Ectodermal cell (in vitro differentiated cells): ENCODE results near the gene MAP3K13.

Source experiments
- H3K27ac ChIP-seq: 2 replicates; pipeline ENCODE4 v1.7.0; 2013; ENCODE audit warnings: mild to moderate bottlenecking, low read depth, low read length; ENCODE audit not compliant: insufficient read depth, poor library complexity, severe bottlenecking
- H3K27me3 ChIP-seq: 2 replicates; pipeline ENCODE4 v1.7.0; 2013; ENCODE audit warnings: mild to moderate bottlenecking, low read length; ENCODE audit not compliant: insufficient read depth, control insufficient read depth, poor library complexity, severe bottlenecking
- H3K36me3 ChIP-seq: one replicate; pipeline ENCODE4 v1.7.0; 2013; ENCODE audit warnings: low read length; ENCODE audit not compliant: control insufficient read depth, insufficient read depth
- H3K4me1 ChIP-seq: one replicate; pipeline ENCODE4 v1.7.0; 2013; ENCODE audit warnings: low read length; ENCODE audit not compliant: control insufficient read depth, insufficient read depth
- H3K4me3 ChIP-seq: 2 replicates; pipeline ENCODE4 v1.7.0; 2013; ENCODE audit warnings: low read depth, low read length, control low read depth; ENCODE audit not compliant: insufficient read depth
- H3K9me3 ChIP-seq: 2 replicates; pipeline ENCODE4 v1.7.0; 2013; ENCODE audit warnings: mild to moderate bottlenecking, low read length, moderate library complexity; ENCODE audit not compliant: control insufficient read depth
- WGBS, 2 experiments: methylation state at CpG; one replicate each; pipeline ENCODE4 v1.1.7; 2013; ENCODE audit warnings: missing lambda C conversion rate in 2 of 2; 5-methylcytosine and 5-hydroxymethylcytosine counted together

MAP3K13 gene

DNA sequence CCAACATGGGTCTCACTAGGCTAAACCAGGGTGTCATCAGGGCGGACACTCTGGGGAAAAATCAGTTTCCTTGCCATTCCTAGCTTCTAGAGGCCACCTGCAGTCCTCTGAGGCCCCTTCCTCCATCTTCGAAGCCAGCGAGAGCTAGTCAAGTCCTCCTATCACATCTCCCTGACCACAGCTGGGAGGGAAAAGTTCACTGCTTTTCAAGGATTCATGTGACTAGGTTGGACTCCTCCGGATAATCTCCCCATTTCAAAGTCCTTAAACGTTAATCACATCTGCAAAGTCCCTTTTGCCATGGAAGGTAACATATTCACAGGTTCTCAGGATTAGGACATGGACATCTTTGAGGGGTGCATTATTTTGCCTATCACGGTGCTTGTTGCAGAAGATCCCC lies 35.9 kb upstream of the MAP3K13 start:
- Histone ChIP-seq H3K9me3 (no peaks in the 10 kb centered on the region), H3K4me3 (no peak overlapping the region), H3K36me3 (no peaks in the 10 kb centered on the region), H3K27me3 (no peaks in the 10 kb centered on the region), H3K4me1 (no peaks in the 10 kb centered on the region), H3K27ac (no peak overlapping the region)
- 74 to 80% methylated on average over 6 of the region's 6 CpGs for WGBS, 2 experiments

DNA sequence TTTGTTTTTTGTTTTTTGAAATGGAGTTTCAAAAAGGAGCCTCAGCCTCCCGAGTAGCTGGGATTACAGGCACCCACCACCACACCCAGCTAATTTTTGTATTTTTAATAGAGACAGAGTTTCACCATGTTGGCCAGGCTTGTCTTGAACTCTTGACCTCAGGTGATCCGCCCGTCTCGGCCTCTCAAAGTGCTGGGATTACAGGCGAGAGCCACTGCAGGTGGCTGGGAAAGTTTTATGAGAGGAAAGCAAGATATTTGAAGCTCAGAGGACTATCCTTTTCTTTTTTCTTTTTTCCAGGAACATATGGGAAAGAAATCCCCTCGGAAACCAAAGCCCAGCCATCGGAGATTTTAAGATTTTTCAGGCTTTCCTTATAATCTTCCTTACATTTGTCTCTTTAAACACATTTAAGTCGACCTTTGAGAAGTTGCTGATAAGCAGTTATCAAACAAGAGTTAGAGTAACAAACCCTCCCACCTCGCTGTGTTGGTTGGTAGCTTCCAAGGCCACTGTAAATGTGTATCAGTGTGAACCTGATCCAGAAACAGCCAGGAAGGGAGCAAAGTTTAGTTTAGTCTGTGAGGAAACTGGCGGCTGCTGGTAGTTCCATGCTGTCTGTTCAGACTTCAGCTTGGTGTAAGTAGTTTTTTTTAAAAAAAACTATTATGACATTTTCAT lies 34.5 kb upstream of the MAP3K13 start:
- Histone ChIP-seq H3K4me1 (no peaks in the 10 kb centered on the region), H3K27ac (no peak overlapping the region), H3K9me3 (no peaks in the 10 kb centered on the region), H3K4me3 (no peak overlapping the region), H3K27me3 (no peaks in the 10 kb centered on the region), H3K36me3 (no peaks in the 10 kb centered on the region)
- WGBS, 2 experiments = 90 to 92% methylated on average over 10 of the region's 10 CpGs

DNA sequence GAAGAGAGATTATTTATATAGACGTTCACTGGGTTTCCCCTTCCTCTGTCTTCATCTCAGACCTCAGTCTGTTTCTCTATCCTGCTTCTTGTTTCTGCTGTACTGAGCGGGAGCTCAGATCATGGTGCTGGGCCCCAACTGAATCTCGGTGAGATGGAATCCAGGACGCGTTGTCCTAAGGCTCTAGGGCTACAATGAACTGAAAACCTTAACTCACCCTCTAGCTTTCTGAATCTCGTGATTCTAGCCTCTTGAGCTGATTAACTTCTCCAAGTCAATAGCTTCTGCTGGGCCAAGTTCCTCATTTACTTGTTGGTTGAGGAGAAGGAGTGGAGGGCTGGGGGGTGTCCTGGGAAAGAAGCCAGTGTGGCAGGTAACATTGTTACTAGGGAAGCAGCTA lies 32.7 kb upstream of the MAP3K13 start:
- Histone ChIP-seq H3K4me3 (no peak overlapping the region), H3K36me3 (no peaks in the 10 kb centered on the region), H3K27ac (no peak overlapping the region), H3K9me3 (no peaks in the 10 kb centered on the region), H3K27me3 (no peaks in the 10 kb centered on the region), H3K4me1 (no peaks in the 10 kb centered on the region)
- 77 to 80% methylated on average over 6 of the region's 6 CpGs for WGBS, 2 experiments

DNA sequence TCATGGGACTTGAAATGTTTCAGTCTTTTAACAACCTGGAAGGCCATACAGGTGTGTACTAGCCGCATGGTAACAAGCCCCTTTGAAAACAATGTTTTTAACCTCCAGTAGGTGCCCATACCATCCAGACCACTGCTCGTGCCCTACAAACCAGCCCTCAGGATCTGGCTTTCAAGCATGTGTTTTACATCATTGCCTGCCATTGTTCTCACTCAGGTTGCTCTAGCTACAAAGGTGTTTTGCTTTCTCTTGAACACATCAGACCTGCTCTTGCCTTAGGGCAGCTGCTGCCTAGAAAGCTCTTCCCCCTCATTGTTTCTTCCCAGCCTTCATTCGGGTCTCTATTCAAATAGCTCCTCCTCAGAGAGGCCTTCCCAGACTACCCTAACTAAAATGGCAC lies 32.3 kb upstream of the MAP3K13 start:
- Histone ChIP-seq H3K27ac (no peak overlapping the region), H3K4me3 (no peak overlapping the region), H3K36me3 (no peaks in the 10 kb centered on the region), H3K4me1 (no peaks in the 10 kb centered on the region), H3K27me3 (no peaks in the 10 kb centered on the region), H3K9me3 (no peaks in the 10 kb centered on the region)
- WGBS, 2 experiments = 84 to 88% methylated on average over 3 of the region's 3 CpGs

DNA sequence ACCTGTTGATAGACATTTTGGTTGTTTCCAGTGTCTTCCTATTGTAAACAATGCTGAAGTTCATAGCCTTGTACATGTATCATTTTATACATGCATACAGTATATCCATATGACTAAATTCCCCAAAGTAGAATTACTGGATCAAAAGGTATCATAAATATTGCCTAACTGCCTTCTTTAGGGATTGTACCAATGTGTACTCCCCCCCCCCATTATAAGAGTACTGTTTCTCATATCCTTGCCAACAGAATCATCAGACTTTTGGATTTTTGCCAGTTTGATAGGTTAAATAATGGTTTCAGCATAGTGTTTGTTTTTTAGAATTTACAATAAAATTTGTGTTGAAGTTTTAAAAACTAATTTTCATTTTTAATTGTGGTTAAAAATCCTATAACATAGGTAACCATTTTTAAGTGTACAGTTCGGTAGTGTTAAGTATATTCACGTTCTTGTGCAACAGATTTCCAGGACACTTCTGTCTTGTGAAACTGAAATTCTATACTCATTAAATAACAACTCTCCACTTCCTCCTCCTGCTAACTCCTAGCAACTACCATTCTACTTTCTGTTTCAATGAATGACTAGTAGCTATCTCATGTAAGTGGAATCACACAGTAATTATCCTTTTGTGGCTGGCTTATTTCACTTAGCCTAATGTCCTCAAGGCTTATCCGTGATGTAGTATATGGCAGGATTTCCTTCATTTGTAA lies 30.8 kb upstream of the MAP3K13 start:
- Histone ChIP-seq H3K27me3 (no peaks in the 10 kb centered on the region), H3K36me3 (no peaks in the 10 kb centered on the region), H3K27ac (no peak overlapping the region), H3K4me1 (no peaks in the 10 kb centered on the region), H3K4me3 (no peak overlapping the region), H3K9me3 (no peaks in the 10 kb centered on the region)
- 90 to 96% methylated on average over 2 to 3 of the region's 3 CpGs for WGBS, 2 experiments

DNA sequence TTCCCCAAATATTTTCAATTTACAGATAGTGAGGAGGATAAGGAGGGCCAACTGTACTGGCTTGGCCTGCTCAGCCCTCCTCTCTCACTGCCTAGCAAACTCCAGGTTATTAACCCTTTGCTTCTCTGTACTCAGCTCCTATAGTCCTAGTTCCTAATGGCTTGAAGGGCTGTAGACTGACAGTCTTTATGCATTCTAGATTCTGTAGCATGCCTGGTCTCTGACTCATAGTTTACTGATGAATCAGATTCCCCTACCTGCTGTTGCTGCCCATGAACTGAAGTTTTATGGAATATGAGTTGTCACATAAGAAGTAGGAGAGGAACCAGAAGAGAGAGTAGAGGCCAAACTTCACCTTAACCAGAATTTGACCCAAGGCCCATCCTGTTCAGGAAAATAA lies 27.1 kb upstream of the MAP3K13 start:
- no peaks in the 10 kb centered on the region for H3K9me3 ChIP-seq
- no peaks in the 10 kb centered on the region for H3K4me1 ChIP-seq
- H3K36me3 ChIP-seq = no peaks in the 10 kb centered on the region
- H3K27ac ChIP-seq = no peak overlapping the region
- H3K4me3 ChIP-seq = no peak overlapping the region
- no peaks in the 10 kb centered on the region for H3K27me3 ChIP-seq

DNA sequence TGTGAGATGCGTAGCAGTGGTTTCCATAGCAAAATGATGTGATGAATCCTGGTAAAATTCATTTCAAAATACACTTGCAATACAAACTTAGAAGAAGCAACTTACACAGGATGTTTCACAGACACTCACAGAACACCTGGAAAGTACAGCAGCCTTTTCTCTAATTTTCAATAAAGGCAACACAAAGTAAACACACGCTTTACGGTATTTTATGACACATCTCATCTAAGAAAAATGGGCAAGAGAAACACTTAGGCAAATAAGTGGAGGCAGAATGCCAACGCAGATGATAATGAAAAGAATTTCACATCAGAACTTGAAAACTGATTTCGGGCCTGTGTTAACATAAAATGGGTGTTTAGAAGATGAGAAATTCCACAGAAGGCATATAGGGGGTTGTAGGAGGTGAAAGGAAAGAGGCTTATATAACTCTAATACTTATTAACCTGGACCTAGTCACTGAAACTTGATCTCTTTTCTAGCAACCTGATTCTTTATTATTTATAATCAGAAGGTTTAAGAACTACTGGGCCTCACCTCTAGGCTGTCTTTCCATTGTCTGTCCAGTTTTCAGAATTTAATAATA lies 25.6 kb upstream of the MAP3K13 start:
- Histone ChIP-seq H3K36me3 (no peaks in the 10 kb centered on the region), H3K27me3 (no peaks in the 10 kb centered on the region), H3K27ac (no peak overlapping the region), H3K4me1 (no peaks in the 10 kb centered on the region), H3K4me3 (no peak overlapping the region), H3K9me3 (no peaks in the 10 kb centered on the region)
- 96 to 98% methylated on average over 5 of the region's 5 CpGs for WGBS, 2 experiments

DNA sequence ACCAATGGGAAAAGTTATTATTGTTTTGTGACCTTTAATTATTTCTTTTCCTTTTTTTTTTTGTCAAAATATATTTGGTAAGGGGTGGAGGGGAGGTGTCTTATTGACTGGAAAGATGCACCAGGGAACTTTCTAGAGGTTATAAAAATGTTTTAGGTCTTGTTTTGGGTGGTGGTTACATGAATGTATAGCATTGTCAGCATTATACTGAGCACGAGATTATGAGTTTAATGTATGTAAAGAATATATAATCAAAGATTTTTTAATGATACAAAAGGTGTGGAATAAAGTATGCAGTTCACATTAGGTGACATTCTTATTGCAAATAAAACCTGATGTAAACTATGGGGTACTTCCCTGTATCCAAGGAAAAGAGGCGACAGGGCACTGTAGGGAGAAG lies 23.0 kb upstream of the MAP3K13 start:
- Histone ChIP-seq H3K27ac (no peak overlapping the region), H3K4me1 (no peaks in the 10 kb centered on the region), H3K36me3 (no peaks in the 10 kb centered on the region), H3K4me3 (no peak overlapping the region), H3K9me3 (no peaks in the 10 kb centered on the region), H3K27me3 (no peaks in the 10 kb centered on the region)
- 86 to 98% methylated on average over 1 to 2 of the region's 2 CpGs for WGBS, 2 experiments

DNA sequence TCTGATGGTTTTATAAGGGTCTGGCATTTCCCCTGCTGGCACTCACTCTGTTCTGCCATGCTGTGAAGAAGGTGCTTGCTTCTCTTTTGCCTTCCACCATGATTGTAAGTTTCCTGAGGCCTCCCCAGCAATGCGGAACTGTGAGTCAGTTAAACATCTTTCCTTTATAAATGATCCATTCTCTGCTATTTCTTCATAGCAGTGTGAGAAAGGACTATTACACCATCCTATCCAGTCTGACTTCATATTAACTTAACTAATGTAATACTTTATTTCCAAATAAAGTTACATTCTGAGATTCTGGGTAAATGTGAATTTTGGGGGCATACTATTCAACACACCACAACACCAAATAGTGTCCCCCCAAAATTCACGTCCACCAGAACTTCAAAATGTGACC lies 22.2 kb upstream of the MAP3K13 start:
- WGBS, 2 experiments = 87 to 98% methylated on average over 1 to 2 of the region's 2 CpGs
- no peak overlapping the region for H3K4me3 ChIP-seq
- no peak overlapping the region for H3K27ac ChIP-seq
- no peaks in the 10 kb centered on the region for H3K4me1 ChIP-seq
- no peaks in the 10 kb centered on the region for H3K36me3 ChIP-seq
- no peaks in the 10 kb centered on the region for H3K9me3 ChIP-seq
- H3K27me3 ChIP-seq = no peaks in the 10 kb centered on the region

DNA sequence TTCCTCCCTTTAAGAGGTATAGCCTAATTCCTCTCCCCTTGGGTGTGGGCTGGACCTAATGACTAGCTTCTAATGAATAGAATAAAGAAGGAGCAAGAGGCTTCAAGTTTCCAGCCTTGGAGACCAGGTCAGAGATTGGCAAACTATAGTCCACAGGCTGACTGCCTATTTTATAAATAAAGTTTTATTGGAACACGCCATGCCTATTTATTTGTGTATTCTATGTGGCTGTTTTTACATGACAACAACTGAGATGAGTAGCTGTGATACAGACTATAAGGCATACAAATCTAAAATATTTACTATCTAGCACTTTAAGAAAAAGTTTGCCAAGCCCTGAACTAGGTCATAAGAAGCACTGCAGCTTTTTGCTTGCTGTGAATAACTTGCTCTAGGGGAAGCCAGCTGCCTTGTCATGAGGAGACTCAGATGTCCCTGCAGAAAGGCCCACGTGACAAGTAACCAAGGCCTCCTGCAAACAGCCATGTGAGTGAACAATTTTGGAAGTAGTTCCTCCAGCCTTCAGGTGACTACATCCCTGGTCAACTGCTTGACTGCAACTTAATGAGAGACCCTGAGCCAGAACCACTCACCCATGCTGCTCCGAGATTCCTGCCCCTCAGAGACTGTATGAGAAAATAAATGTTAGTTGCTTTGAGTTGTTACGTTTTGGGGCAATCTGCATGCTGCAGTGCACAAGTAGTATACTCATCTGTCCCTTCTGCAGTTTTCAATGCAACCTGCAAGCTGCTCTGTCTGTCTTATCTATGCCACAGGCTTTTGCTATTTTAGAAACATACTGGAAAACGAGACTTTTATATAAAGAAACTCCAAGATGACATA lies 21.1 kb upstream of the MAP3K13 start:
- Histone ChIP-seq H3K27me3 (no peaks in the 10 kb centered on the region), H3K4me3 (no peak overlapping the region), H3K9me3 (no peaks in the 10 kb centered on the region), H3K27ac (no peak overlapping the region), H3K4me1 (no peaks in the 10 kb centered on the region), H3K36me3 (no peaks in the 10 kb centered on the region)
- WGBS, 2 experiments = 92 to 93% methylated on average over 5 of the region's 5 CpGs
